Liver (tissue), 9 donors: ENCODE data around the gene PRRX1. TPM values are rescaled to one million over a fixed set of nuclear protein-coding genes. Genes with fewer than 3 reads are reported as not detected.

Source experiments
- DNase-seq: peaks from one replicate; pipeline ENCODE4 v3.0.0-alpha.2; 2017; ENCODE audit warnings: low spot score
- H3K27ac ChIP-seq, 2 donors: one replicate each; pipeline ENCODE4 v1.7.0; 2013; ENCODE audit warnings: inconsistent platforms in 2 of 2, low read length in 2 of 2, control low read depth in 1 of 2, low read depth in 1 of 2, mild to moderate bottlenecking in 1 of 2
- H3K27me3 ChIP-seq, 4 donors: one replicate each; pipeline versions ENCODE4 v1.6.1 to v1.7.0; 2013; ENCODE audit warnings: low read length in 3 of 4, inconsistent platforms in 1 of 4, mild to moderate bottlenecking in 1 of 4, moderate library complexity in 1 of 4; ENCODE audit not compliant: control insufficient read depth in 4 of 4, insufficient read depth in 4 of 4
- H3K36me3 ChIP-seq, 4 donors: one replicate each; pipeline versions ENCODE4 v1.6.1 to v1.7.0; 2013; ENCODE audit warnings: low read length in 3 of 4, mild to moderate bottlenecking in 3 of 4, low read depth in 1 of 4, moderate library complexity in 1 of 4; ENCODE audit not compliant: control insufficient read depth in 4 of 4, insufficient read depth in 3 of 4
- H3K4me1 ChIP-seq, 4 donors: one replicate each; pipeline versions ENCODE4 v1.6.1 to v1.7.0; 2013; ENCODE audit warnings: low read length in 3 of 4, mild to moderate bottlenecking in 3 of 4, moderate library complexity in 1 of 4; ENCODE audit not compliant: control insufficient read depth in 4 of 4, insufficient read depth in 4 of 4
- H3K4me3 ChIP-seq, 3 donors: one replicate each; pipeline versions ENCODE4 v1.6.1 to v1.7.0; 2013; ENCODE audit warnings: low read length in 3 of 3, control low read depth in 1 of 3, low read depth in 1 of 3, mild to moderate bottlenecking in 1 of 3
- H3K9ac ChIP-seq, 2 donors: one replicate each; pipeline ENCODE4 v1.7.0; 2013; ENCODE audit warnings: low read length in 2 of 2, mild to moderate bottlenecking in 2 of 2, moderate library complexity in 2 of 2, control low read depth in 1 of 2, low read depth in 1 of 2
- H3K9me3 ChIP-seq, 4 donors: one replicate each; pipeline versions ENCODE4 v1.6.1 to v1.7.0; 2013; ENCODE audit warnings: low read length in 3 of 4; ENCODE audit not compliant: control insufficient read depth in 4 of 4
- ATF3 ChIP-seq: IDR thresholded peaks from 2 replicates; pipeline ENCODE4 v1.6.1; 2016; ENCODE audit warnings: antibody characterized with exemption
- FOXA1 ChIP-seq: IDR thresholded peaks from 2 replicates; pipeline ENCODE4 v1.6.1; 2016; ENCODE audit warnings: antibody characterized with exemption
- FOXA2 ChIP-seq: IDR thresholded peaks from 2 replicates; pipeline ENCODE4 v1.6.1; 2016; ENCODE audit warnings: antibody characterized with exemption
- GABPA ChIP-seq, 2 donors: IDR thresholded peaks in 1 of 2; conservative IDR thresholded peaks in 1 of 2; 2 replicates each; pipeline ENCODE4 v1.6.1; 2016; ENCODE audit warnings: antibody characterized with exemption in 2 of 2, mild to moderate bottlenecking in 1 of 2, moderate library complexity in 1 of 2
- HNF4A ChIP-seq, 2 donors: conservative IDR thresholded peaks; 2 replicates each; pipeline ENCODE4 v1.6.1; 2016; ENCODE audit warnings: antibody characterized with exemption in 2 of 2, mild to moderate bottlenecking in 2 of 2
- JUND ChIP-seq, 2 donors: IDR thresholded peaks; 2 replicates each; pipeline ENCODE4 v1.6.1; 2016; ENCODE audit warnings: antibody characterized with exemption in 2 of 2
- MAX ChIP-seq: IDR thresholded peaks from 2 replicates; pipeline ENCODE4 v1.6.1; 2016; ENCODE audit warnings: antibody characterized with exemption
- NR2F2 ChIP-seq: IDR thresholded peaks from 2 replicates; pipeline ENCODE4 v1.6.1; 2016; ENCODE audit warnings: antibody characterized with exemption
- RAD21 ChIP-seq, 2 donors: IDR thresholded peaks; 2 replicates each; pipeline ENCODE4 v1.6.1; 2016; ENCODE audit warnings: antibody characterized with exemption in 2 of 2, mild to moderate bottlenecking in 2 of 2
- RXRA ChIP-seq, 2 donors: IDR thresholded peaks; 2 replicates each; pipeline ENCODE4 v1.6.1; 2017 to 2018; ENCODE audit warnings: antibody characterized with exemption in 2 of 2, mild to moderate bottlenecking in 1 of 2
- SP1 ChIP-seq: IDR thresholded peaks from 2 replicates; pipeline ENCODE4 v1.6.1; 2018; ENCODE audit warnings: antibody characterized with exemption, mild to moderate bottlenecking
- YY1 ChIP-seq: IDR thresholded peaks from 2 replicates; pipeline ENCODE4 v1.6.1; 2016; ENCODE audit warnings: antibody characterized with exemption, mild to moderate bottlenecking
- ZBTB33 ChIP-seq: IDR thresholded peaks from 2 replicates; pipeline ENCODE4 v1.6.1; 2016; ENCODE audit warnings: antibody characterized with exemption
- WGBS: extraction: QIAGEN DNeasy Blood & Tissue Kit; methylation state at CpG from one replicate; pipeline ENCODE4 v1.1.7; 2013; 5-methylcytosine and 5-hydroxymethylcytosine counted together
- polyA plus RNA-seq, 2 donors: library from polyadenylated mRNA; stranded (reverse) in 1 of 2; unstranded in 1 of 2; fragments of 200-250 nt in 1 of 2; fragments of >200 nt in 1 of 2; fragmentation: Nextera tagmentation in 1 of 2; extraction: Ambion mirVana in 1 of 2; gene quantifications; one replicate each; pipeline versions ENCODE4 v1.2.1 to v1.2.3, GENCODE V29; 2013 to 2015
- total RNA-seq, 2 donors: library from RNA; depleted of rRNA; stranded (reverse); fragments of >200 nt; gene quantifications; one replicate each; pipeline ENCODE4 v1.2.3, GENCODE V29; 2014
- TF ChIP-seq, protein P1 (sequence below): fragments of 150-350 bp; IDR thresholded peaks from 2 replicates; pipeline ENCODE4 v1.5.1; 2017; ENCODE audit warnings: improper control_type of control experiment, low read depth, low read length; ENCODE audit not compliant: missing input control
- TF ChIP-seq, protein P2 (sequence below): IDR thresholded peaks from 2 replicates; pipeline ENCODE4 v1.6.1; 2016; ENCODE audit warnings: antibody characterized with exemption, mild to moderate bottlenecking
- donor health status: healthy.
- donor health status: healthy.
- donor health status: healthy.
- donor health status: healthy.
- donor health status: healthy.

Gene PRRX1
- total and polyA plus RNA-seq, 4 donors: under 0.01 to 0.37 (median 0.25) TPM; not detected in 1

- WGBS: 87% methylated on average over 6 of the region's 6 CpGs
- TF ChIP-seq ZBTB33 (no peak), ATF3 (no peak), FOXA2 (no peak), RAD21 (IDR thresholded peaks at IDR 0.05) (no peak), YY1 (no peak), MAX (no peak), HNF4A (conservative IDR thresholded peaks at IDR 0.05) (no peak), RXRA (IDR thresholded peaks at IDR 0.05) (no peak), SP1 (no peak), GABPA (IDR thresholded peaks at IDR 0.05 in 1 of 2, conservative IDR thresholded peaks at IDR 0.05 in 1 of 2) (no peak), JUND (IDR thresholded peaks at IDR 0.05) (no peak), FOXA1 (no peak), NR2F2 (no peak)
- TF ChIP-seq, protein P1, sequence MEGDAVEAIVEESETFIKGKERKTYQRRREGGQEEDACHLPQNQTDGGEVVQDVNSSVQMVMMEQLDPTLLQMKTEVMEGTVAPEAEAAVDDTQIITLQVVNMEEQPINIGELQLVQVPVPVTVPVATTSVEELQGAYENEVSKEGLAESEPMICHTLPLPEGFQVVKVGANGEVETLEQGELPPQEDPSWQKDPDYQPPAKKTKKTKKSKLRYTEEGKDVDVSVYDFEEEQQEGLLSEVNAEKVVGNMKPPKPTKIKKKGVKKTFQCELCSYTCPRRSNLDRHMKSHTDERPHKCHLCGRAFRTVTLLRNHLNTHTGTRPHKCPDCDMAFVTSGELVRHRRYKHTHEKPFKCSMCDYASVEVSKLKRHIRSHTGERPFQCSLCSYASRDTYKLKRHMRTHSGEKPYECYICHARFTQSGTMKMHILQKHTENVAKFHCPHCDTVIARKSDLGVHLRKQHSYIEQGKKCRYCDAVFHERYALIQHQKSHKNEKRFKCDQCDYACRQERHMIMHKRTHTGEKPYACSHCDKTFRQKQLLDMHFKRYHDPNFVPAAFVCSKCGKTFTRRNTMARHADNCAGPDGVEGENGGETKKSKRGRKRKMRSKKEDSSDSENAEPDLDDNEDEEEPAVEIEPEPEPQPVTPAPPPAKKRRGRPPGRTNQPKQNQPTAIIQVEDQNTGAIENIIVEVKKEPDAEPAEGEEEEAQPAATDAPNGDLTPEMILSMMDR: no peak
- TF ChIP-seq, protein P2, sequence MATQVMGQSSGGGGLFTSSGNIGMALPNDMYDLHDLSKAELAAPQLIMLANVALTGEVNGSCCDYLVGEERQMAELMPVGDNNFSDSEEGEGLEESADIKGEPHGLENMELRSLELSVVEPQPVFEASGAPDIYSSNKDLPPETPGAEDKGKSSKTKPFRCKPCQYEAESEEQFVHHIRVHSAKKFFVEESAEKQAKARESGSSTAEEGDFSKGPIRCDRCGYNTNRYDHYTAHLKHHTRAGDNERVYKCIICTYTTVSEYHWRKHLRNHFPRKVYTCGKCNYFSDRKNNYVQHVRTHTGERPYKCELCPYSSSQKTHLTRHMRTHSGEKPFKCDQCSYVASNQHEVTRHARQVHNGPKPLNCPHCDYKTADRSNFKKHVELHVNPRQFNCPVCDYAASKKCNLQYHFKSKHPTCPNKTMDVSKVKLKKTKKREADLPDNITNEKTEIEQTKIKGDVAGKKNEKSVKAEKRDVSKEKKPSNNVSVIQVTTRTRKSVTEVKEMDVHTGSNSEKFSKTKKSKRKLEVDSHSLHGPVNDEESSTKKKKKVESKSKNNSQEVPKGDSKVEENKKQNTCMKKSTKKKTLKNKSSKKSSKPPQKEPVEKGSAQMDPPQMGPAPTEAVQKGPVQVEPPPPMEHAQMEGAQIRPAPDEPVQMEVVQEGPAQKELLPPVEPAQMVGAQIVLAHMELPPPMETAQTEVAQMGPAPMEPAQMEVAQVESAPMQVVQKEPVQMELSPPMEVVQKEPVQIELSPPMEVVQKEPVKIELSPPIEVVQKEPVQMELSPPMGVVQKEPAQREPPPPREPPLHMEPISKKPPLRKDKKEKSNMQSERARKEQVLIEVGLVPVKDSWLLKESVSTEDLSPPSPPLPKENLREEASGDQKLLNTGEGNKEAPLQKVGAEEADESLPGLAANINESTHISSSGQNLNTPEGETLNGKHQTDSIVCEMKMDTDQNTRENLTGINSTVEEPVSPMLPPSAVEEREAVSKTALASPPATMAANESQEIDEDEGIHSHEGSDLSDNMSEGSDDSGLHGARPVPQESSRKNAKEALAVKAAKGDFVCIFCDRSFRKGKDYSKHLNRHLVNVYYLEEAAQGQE: no peak
- Histone ChIP-seq H3K4me3 (no peak overlapping the region), H3K27ac (no peak overlapping the region), H3K9me3 (no peaks in the 10 kb centered on the region), H3K9ac (no peak overlapping the region), H3K36me3 (no peaks in the 10 kb centered on the region), H3K4me1 (no peaks in the 10 kb centered on the region), H3K27me3 (peaks cover 0 to 4% (median 0%) of the 10 kb centered on the region in 4 donors)
- no peak for DNase-seq
These were observed 32.1 kb downstream of the PRRX1 start for GRCh38 chr1:170695955-170696590.
